PC-3 (cell line): ENCODE data around the gene NHS. TPM values are rescaled to one million over a fixed set of nuclear protein-coding genes. Genes with fewer than 3 reads are reported as not detected.

Experiments
- ATAC-seq: fragments of 200-7000 bp; cut with Tn5 transposase; 2 replicates; pipeline ENCODE4 v1.9.1; 2020; ENCODE audit warnings: mild to moderate bottlenecking, moderate library complexity
- BruUV-seq: library from RNA; stranded (reverse); fragments of 400-500 nt; replicated peaks from 2 replicates; lab custom pipeline; 2021; lab: Mats Ljungman, UMichigan
- CTCF ChIA-PET: fragments of 300-600 bp; sonication (Branson Sonifier 250); formaldehyde crosslinking; loops from one replicate; lab custom pipeline; 2022; ENCODE audit warnings: antibody characterized with exemption; lab: Charles Lee
- POLR2A ChIA-PET: fragments of 300-600 bp; sonication (Branson Sonifier 250); formaldehyde crosslinking; loops from one replicate; lab custom pipeline; 2022; ENCODE audit warnings: antibody characterized with exemption; ENCODE audit not compliant: unreplicated experiment; lab: Charles Lee
- DNase-seq: peaks from one replicate; pipeline ENCODE4 v3.0.0-alpha.2; 2015
- H2AFZ ChIP-seq: fragments of 300-600 bp; sonication (generic); 2 replicates; pipeline ENCODE4 v1.6.0; 2016; ENCODE audit warnings: antibody characterized with exemption, low read length
- H3F3A ChIP-seq: fragments of 300-600 bp; sonication (generic); one replicate; pipeline ENCODE4 v1.6.0; 2017; ENCODE audit warnings: antibody characterized with exemption, low read length, control low read depth, mild to moderate bottlenecking; ENCODE audit not compliant: unreplicated experiment
- H3K27ac ChIP-seq: fragments of 300-600 bp; sonication (generic); 2 replicates; pipeline ENCODE4 v1.5.1; 2016; ENCODE audit warnings: mild to moderate bottlenecking, low read length
- H3K27me3 ChIP-seq: fragments of 300-600 bp; sonication (generic); 2 replicates; pipeline ENCODE4 v1.6.1; 2016; ENCODE audit warnings: low read length, mixed read lengths
- H3K36me3 ChIP-seq: fragments of 300-600 bp; sonication (generic); 2 replicates; pipeline ENCODE4 v1.6.1; 2016; ENCODE audit warnings: low read depth, mixed run types, low read length, mixed read lengths
- H3K4me1 ChIP-seq: fragments of 300-600 bp; sonication (generic); 2 replicates; pipeline ENCODE4 v1.5.1; 2016; ENCODE audit warnings: low read length; ENCODE audit not compliant: insufficient read depth
- H3K4me2 ChIP-seq: fragments of 300-600 bp; sonication (generic); 2 replicates; pipeline ENCODE4 v1.6.0; 2016; ENCODE audit warnings: low read length
- H3K4me3 ChIP-seq: fragments of 300-600 bp; sonication (generic); 2 replicates; pipeline ENCODE4 v1.5.1; 2016; ENCODE audit warnings: mild to moderate bottlenecking, low read length, mixed read lengths
- H3K79me2 ChIP-seq: fragments of 300-600 bp; sonication (generic); 2 replicates; pipeline ENCODE4 v1.6.1; 2017; ENCODE audit warnings: low read length, mixed read lengths
- H3K9ac ChIP-seq: fragments of 300-600 bp; sonication (generic); 2 replicates; pipeline ENCODE4 v1.6.0; 2016; ENCODE audit warnings: mild to moderate bottlenecking, low read length
- H3K9me2 ChIP-seq: fragments of 300-600 bp; sonication (generic); replicated peaks from 2 replicates; pipeline ENCODE4 v1.6.1; 2016; ENCODE audit warnings: mixed run types, low read length, mixed read lengths
- H3K9me3 ChIP-seq: fragments of 300-600 bp; sonication (generic); 2 replicates; pipeline ENCODE4 v1.6.1; 2016; ENCODE audit warnings: low read length, mixed read lengths
- H4K20me1 ChIP-seq: fragments of 300-600 bp; sonication (generic); 2 replicates; pipeline ENCODE4 v1.6.1; 2016; ENCODE audit warnings: low read length, mixed read lengths
- CTCF ChIP-seq: fragments of 300-600 bp; sonication (generic); conservative IDR thresholded peaks from 2 replicates; pipeline ENCODE4 v1.5.1; 2017; ENCODE audit warnings: antibody characterized with exemption, low read depth, mild to moderate bottlenecking, low read length
- EZH2 ChIP-seq: fragments of 300-600 bp; sonication (generic); IDR thresholded peaks from one replicate; pipeline ENCODE4 v1.6.1; 2017; ENCODE audit warnings: antibody characterized with exemption, mild to moderate bottlenecking, low read length; ENCODE audit not compliant: unreplicated experiment
- EZH2phosphoT487 ChIP-seq: fragments of 300-600 bp; sonication (generic); IDR thresholded peaks from 2 replicates; pipeline ENCODE4 v1.6.1; 2018; ENCODE audit warnings: mild to moderate bottlenecking, antibody characterized with exemption, low read length, borderline replicate concordance
- intact Hi-C: fragments of 100-400 bp; cut with micrococcal nuclease; formaldehyde crosslinking; loops from 2 replicates; pipeline ENCODE4 v1.9.0; 2023
- total RNA-seq: library from RNA; depleted of rRNA; stranded (reverse); fragments of >200 nt; gene quantifications from 2 replicates; pipeline ENCODE4 v1.2.3, GENCODE V29; 2014

NHS gene
- total RNA-seq, 1 experiment from 2014 or later: 4.9 TPM

GRCh38 chrX:17736478-17736855 lies 361.5 kb downstream of the NHS start:
- H3K36me3 ChIP-seq: no peaks in the 10 kb centered on the region
- ATAC-seq: no peak
- H3K9me3 ChIP-seq: no peaks in the 10 kb centered on the region
- H3K4me2 ChIP-seq: peak overlapping the region; percentile 78
- ChIA-PET CTCF (interaction anchor here (0.5 to 0.7 kb wide), 3 partner anchors 469 to 1295 kb away, joined by 3 to 6 read pairs (median 4); no protein-coding TSS in a partner anchor), POLR2A (interaction anchor here (0.6 to 0.9 kb wide), 3 partner anchors 33 to 916 kb away, joined by 3 to 13 read pairs (median 5); no protein-coding TSS in a partner anchor)
- BruUV-seq: TSS peak; percentile 72
- intact Hi-C loops: loop anchor here (5.0 to 10.0 kb wide), 3 partner anchors 34 to 618 kb away; partner anchors contain the start of gene SCML2
- H4K20me1 ChIP-seq: peaks cover 7% of the 10 kb centered on the region; the same call in 1 of the 2 replicates
- H2AFZ ChIP-seq: peak overlapping the region; percentile 73
- H3K27me3 ChIP-seq: no peaks in the 10 kb centered on the region
- peaks cover 4% of the 10 kb centered on the region for H3K4me1 ChIP-seq
- DNase-seq: peak; percentile 15
- peaks cover 40% of the 10 kb centered on the region for H3K79me2 ChIP-seq
- no peak for TF ChIP-seq EZH2phosphoT487
- no peak for TF ChIP-seq EZH2
- TF ChIP-seq CTCF: no peak
- no peaks in the 10 kb centered on the region for H3F3A ChIP-seq
- H3K27ac ChIP-seq: peak overlapping the region; percentile 60
- H3K4me3 ChIP-seq: peak overlapping the region; percentile 69
- peak overlapping the region; percentile 71 for H3K9ac ChIP-seq
- no peaks in the 10 kb centered on the region for H3K9me2 ChIP-seq

GRCh38 chrX:17736856-17737709 lies 362.1 kb downstream of the NHS start, which contains the start of gene SCML1:
TSS of gene SCML1 (plus strand) at chrX:17737493. CDS start at chrX:17744187, 6,694 bp downstream.
- POLR2A ChIA-PET: interaction anchor here (0.5 to 0.9 kb wide), 4 partner anchors 34 to 917 kb away, joined by 3 to 13 read pairs (median 4); no protein-coding TSS in a partner anchor
- Histone ChIP-seq H3K4me3 (peak within 1 kb of the TSS; percentile 87), H3K4me2 (peak within 1 kb of the TSS; percentile 87), H4K20me1 (peaks cover 9% of the 10 kb centered on the region; the same call in 1 of the 2 replicates), H3K9me2 (no peaks in the 10 kb centered on the region), H2AFZ (peak within 1 kb of the TSS; percentile 79), H3K79me2 (peaks cover 47% of the 10 kb centered on the region), H3F3A (no peaks in the 10 kb centered on the region), H3K9me3 (no peaks in the 10 kb centered on the region), H3K36me3 (no peaks in the 10 kb centered on the region), H3K4me1 (peaks cover 4% of the 10 kb centered on the region), H3K27ac (peak within 1 kb of the TSS; percentile 72), H3K9ac (peak within 1 kb of the TSS; percentile 81), H3K27me3 (no peaks in the 10 kb centered on the region)
- CTCF ChIA-PET: interaction anchor here (0.5 to 0.7 kb wide), 3 partner anchors 469 to 1294 kb away, joined by 3 to 6 read pairs (median 4); no protein-coding TSS in a partner anchor
- no TSS peak for BruUV-seq
- intact Hi-C loops: loop anchor here (5.0 to 10.0 kb wide), 3 partner anchors 35 to 618 kb away; partner anchors contain the start of gene SCML2
- DNase-seq (peak; percentile 95), ATAC-seq (peak; percentile 88)
- no peak for TF ChIP-seq CTCF
- no peak for TF ChIP-seq EZH2phosphoT487
- no peak for TF ChIP-seq EZH2
